ENCODE measurements around the gene KMT5B. TPM values are rescaled to one million over a fixed set of nuclear protein-coding genes. Genes with fewer than 3 reads are reported as not detected.

The KMT5B gene
- total RNA-seq, 1 experiment from 2014 or later: 17.5 TPM

DNA sequence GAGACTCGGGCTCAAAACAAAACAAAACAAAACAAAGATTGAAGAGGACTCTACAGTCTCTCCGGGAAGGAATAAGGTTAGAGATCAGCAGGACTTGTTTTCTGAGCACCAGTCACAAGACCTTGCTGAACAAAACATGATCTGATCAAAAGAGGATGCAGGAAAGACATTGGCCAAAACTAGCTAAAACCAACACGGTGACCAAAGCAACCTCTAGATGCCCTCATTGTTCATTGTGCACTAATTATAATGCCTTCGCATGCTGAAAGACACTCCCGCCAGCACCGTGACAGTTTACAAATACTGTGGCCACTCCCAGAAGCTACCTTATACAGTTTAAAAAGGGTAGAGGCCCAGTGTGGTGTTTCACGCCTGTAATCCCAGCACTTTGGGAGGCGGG is 76.2 kb downstream of the KMT5B start:
- H3K36me3 ChIP-seq (replicated peaks; ENCODE audit: control insufficient read depth, insufficient read depth, low read length): no peaks in the 10 kb centered on the region
- no peak overlapping the region for H3K4me3 ChIP-seq (ENCODE audit: insufficient read depth, low read depth, low read length)
- H3K27me3 ChIP-seq (ENCODE audit: control insufficient read depth, insufficient read depth, low read length): no peaks in the 10 kb centered on the region
- no peak for DNase-seq

DNA sequence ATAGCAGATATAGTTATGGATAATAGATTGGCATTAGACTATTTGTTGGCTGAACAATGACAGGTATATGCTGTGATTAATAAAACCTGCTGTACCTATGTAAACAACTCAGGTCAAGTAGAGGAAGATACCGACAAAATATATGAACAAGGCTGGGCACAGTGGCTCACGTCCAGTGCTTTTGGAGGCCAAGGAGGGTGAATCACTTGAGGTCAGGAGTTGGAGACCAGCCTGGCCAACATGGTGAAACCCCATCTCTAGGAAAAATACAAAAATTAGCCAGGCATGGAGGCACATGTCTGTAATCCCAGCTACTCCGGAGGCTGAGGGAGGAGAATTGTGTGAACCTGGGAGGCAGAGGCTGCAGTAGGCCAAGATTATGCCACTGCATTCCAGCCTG is 77.9 kb downstream of the KMT5B start:
- DNase-seq: no peak
- Histone ChIP-seq H3K4me3 (ENCODE audit: insufficient read depth, low read depth, low read length) (no peak overlapping the region), H3K27me3 (ENCODE audit: control insufficient read depth, insufficient read depth, low read length) (no peaks in the 10 kb centered on the region), H3K36me3 (replicated peaks; ENCODE audit: control insufficient read depth, insufficient read depth, low read length) (no peaks in the 10 kb centered on the region)

- no peak for DNase-seq
- no peaks in the 10 kb centered on the region for H3K27me3 ChIP-seq (ENCODE audit: control insufficient read depth, insufficient read depth, low read length)
- no peaks in the 10 kb centered on the region for H3K36me3 ChIP-seq (replicated peaks; ENCODE audit: control insufficient read depth, insufficient read depth, low read length)
- no peak overlapping the region for H3K4me3 ChIP-seq (ENCODE audit: insufficient read depth, low read depth, low read length)
Observed at GRCh38 chr11:68133761-68134160, 79.3 kb downstream of the KMT5B start.

DNA sequence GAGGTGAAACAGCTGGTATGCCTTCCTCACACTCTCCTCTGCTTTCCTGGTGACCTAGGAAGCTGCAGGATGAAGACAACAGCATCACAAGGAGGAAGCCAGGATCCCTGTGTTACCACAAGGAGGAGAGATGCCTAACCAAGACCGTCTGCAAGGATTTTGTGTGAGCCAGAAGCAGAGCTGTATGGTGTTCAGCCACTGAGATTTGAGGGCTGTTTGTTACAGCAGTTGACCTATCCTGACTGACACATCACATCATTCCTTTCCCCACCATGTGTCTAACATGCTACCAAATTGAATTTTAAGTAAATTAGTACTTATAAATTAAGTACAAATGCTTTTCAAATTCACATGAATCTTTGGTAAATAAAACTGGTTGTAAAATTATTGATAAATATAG is 83.0 kb downstream of the KMT5B start:
- no peak for DNase-seq
- no peaks in the 10 kb centered on the region for H3K36me3 ChIP-seq (replicated peaks; ENCODE audit: control insufficient read depth, insufficient read depth, low read length)
- H3K27me3 ChIP-seq (ENCODE audit: control insufficient read depth, insufficient read depth, low read length): no peaks in the 10 kb centered on the region
- no peak overlapping the region for H3K4me3 ChIP-seq (ENCODE audit: insufficient read depth, low read depth, low read length)

- Histone ChIP-seq H3K27me3 (ENCODE audit: control insufficient read depth, insufficient read depth, low read length) (no peaks in the 10 kb centered on the region), H3K36me3 (replicated peaks; ENCODE audit: control insufficient read depth, insufficient read depth, low read length) (no peaks in the 10 kb centered on the region), H3K4me3 (ENCODE audit: insufficient read depth, low read depth, low read length) (peak overlapping the region; percentile 26)
- peak; percentile 73 for DNase-seq
Observed at GRCh38 chr11:68128682-68129327, 84.3 kb downstream of the KMT5B start.

- Histone ChIP-seq H3K4me3 (ENCODE audit: insufficient read depth, low read depth, low read length) (peak overlapping the region; percentile 26), H3K36me3 (replicated peaks; ENCODE audit: control insufficient read depth, insufficient read depth, low read length) (no peaks in the 10 kb centered on the region), H3K27me3 (ENCODE audit: control insufficient read depth, insufficient read depth, low read length) (no peaks in the 10 kb centered on the region)
- DNase-seq: peak; percentile 99
Observed at GRCh38 chr11:68127714-68128681, 85.1 kb downstream of the KMT5B start.

DNA sequence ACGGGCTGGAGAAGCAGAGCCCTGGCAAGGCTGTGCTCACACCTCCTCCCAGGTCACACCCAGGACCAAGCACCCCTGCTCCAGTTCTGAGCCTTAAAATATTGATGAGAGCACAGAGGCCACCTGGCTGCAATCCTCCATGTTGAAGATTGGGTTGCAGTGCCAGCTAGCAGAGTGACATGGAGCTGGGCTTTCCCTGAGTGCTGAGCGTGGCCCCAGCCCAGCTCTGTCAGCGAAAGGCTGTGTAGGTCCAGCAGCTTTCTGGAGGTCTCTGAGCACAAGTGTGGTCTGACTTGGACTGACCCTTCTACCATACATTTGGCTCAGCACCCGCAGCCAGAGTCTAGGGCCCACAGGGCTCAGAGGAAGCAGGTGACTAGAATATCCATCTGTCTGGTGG is 87.9 kb downstream of the KMT5B start:
- DNase-seq: no peak
- no peak overlapping the region for H3K4me3 ChIP-seq (ENCODE audit: insufficient read depth, low read depth, low read length)

DNA sequence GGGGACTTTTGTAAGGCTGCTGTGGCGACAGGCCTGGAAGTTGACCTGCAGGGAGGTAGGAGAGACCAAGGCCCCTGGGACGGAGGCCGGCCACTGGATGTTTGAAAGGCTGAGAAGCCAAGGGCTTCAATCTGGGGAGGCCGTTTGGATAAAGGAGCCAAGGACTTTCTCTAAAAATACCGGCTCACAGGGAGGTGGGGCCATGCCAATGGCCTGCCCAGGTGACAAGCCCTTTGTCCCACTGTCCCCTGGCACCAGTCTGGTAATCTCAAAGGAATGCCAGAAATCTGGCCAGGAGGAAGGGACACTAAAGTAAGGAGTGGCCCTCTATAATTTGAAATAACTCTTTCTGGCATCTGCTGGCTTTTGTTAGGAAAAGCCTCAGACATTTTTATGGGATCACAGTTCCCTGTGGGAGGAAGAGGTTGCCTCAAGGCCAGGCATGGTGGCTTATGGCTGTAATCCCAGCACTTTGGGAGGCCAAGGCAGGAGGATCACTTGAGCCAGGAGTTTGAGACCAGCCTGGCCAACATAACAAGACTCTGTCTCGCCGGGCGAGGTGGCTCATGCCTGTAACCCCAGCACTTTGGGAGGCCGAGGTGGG is 90.1 kb downstream of the KMT5B start:
- Histone ChIP-seq H3K4me3 (ENCODE audit: insufficient read depth, low read depth, low read length) (no peak overlapping the region), H3K27me3 (ENCODE audit: control insufficient read depth, insufficient read depth, low read length) (no peaks in the 10 kb centered on the region), H3K36me3 (replicated peaks; ENCODE audit: control insufficient read depth, insufficient read depth, low read length) (no peaks in the 10 kb centered on the region)
- no peak for DNase-seq

More for the DNA sequence above, 87.9 kb downstream of the KMT5B start:
- H3K27me3 ChIP-seq (ENCODE audit: control insufficient read depth, insufficient read depth, low read length): no peaks in the 10 kb centered on the region
- no peaks in the 10 kb centered on the region for H3K36me3 ChIP-seq (replicated peaks; ENCODE audit: control insufficient read depth, insufficient read depth, low read length)

DNA sequence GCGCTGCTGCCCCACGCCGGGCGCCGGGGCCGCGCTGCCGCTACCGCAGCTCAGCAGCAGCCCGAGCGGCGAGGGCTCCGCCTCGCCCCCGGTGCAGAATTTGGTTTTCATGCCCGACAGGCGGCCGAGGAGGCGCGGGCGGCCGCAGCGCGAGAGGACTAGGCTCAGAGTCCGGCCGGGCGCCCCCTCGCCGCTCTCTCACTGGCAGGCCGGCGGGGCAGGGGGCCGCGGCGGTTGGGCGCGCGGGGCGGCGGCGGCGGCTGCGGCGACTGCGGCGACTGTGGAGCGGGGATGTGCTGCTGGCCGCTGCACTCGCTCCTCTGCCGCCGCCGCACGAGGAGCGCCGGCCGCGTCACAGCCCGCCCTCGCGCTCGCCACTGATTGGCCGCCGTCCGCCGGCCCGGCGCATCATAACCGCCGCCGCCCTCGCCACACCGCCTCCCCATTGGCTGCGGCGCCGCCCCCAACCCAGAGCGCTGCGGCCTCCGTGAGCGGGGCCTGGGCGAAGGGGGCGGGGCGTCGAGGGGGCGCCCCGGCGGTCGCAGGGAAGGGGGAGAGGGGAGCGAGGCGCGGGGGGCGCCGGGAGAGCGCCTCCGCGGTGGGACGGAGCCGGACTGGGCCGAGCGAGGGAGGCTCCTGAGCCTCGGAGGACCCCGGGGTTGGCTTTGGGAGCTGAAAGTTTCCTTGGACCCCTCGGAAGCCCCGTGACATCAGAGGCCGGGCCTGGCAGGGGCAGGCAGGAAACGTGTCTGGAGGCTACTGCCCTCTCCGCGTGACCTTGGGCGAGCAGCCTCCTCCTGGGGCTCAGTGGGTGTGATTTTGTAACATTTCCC is 91.8 kb downstream of the KMT5B start, which contains the start of gene CHKA:
CHKA (minus strand) TSS at position 322 of the 833 bp plus-strand sequence; CDS start at position 111, 211 bp downstream.
- Histone ChIP-seq H3K36me3 (replicated peaks; ENCODE audit: control insufficient read depth, insufficient read depth, low read length) (no peaks in the 10 kb centered on the region), H3K27me3 (ENCODE audit: control insufficient read depth, insufficient read depth, low read length) (no peaks in the 10 kb centered on the region), H3K4me3 (ENCODE audit: insufficient read depth, low read depth, low read length) (peak within 1 kb of the TSS; percentile 80)
- DNase-seq: peak; percentile 99

DNA sequence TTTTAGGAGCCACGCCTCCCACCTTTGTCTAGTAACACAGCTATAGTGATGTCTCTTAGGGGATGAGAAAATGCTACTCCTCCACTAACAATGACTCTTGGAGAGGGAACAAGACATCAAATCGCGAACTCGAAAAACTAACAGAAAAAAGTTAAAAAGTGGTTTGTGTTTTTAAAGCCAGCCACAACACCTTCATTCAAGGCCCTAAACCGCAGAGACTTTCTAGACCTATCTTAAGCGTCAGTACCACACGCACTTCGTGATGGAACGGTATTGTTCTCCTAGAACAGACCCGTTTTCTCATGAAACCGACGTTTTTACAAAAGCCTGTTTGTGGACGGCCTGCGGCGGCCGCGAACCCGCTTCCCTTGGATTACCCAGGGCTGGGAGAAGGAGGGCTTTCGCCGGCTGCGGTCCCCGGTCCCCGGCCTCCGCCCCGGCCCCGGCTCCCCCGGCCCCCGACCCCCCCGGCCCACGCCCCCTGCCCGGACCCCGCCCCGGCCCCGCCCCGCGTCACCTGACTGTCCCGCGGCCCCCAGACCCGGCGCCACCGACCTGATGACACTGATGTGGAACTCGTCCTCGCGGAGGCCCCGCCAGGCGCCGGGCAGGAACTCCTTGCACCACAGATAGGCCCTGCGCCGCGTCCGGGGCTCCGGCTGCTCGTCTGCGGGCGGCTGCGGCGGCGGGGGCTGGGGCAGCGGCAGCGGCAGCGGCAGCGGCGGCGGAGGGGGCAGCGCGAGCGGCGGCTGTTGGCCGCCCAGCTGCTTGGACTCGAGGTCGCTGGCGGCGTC is 92.6 kb downstream of the KMT5B start:
- Histone ChIP-seq H3K36me3 (replicated peaks; ENCODE audit: control insufficient read depth, insufficient read depth, low read length) (no peaks in the 10 kb centered on the region), H3K27me3 (ENCODE audit: control insufficient read depth, insufficient read depth, low read length) (no peaks in the 10 kb centered on the region), H3K4me3 (ENCODE audit: insufficient read depth, low read depth, low read length) (peak overlapping the region; percentile 80)
- DNase-seq: peak; percentile 90

GRCh38 chr11:68118706-68119448 is 94.2 kb downstream of the KMT5B start:
- no peak for DNase-seq

GRCh38 chr11:68117853-68118470 is 95.1 kb downstream of the KMT5B start:
- no peaks in the 10 kb centered on the region for H3K36me3 ChIP-seq (replicated peaks; ENCODE audit: control insufficient read depth, insufficient read depth, low read length)
- H3K27me3 ChIP-seq (ENCODE audit: control insufficient read depth, insufficient read depth, low read length): no peaks in the 10 kb centered on the region
- DNase-seq: peak; percentile 48
- H3K4me3 ChIP-seq (ENCODE audit: insufficient read depth, low read depth, low read length): no peak overlapping the region

More at GRCh38 chr11:68118706-68119448, 94.2 kb downstream of the KMT5B start:
- no peaks in the 10 kb centered on the region for H3K27me3 ChIP-seq (ENCODE audit: control insufficient read depth, insufficient read depth, low read length)
- no peak overlapping the region for H3K4me3 ChIP-seq (ENCODE audit: insufficient read depth, low read depth, low read length)
- H3K36me3 ChIP-seq (replicated peaks; ENCODE audit: control insufficient read depth, insufficient read depth, low read length): no peaks in the 10 kb centered on the region

All from H7 (cell line).